Activated CD4-positive, alpha-beta T cell treated with anti-CD3 and anti-CD28 coated beads, Interleukin-2, amount 10 ng/mL, durations not matched to agents 24 days and 14 days (primary cell): ENCODE results near the gene FABP7. TPM values are rescaled to one million over a fixed set of nuclear protein-coding genes. Genes with fewer than 3 reads are reported as not detected.
A peak's percentile ranks its signal among the peaks of the same experiment; 100 is the strongest.

Experiments used
- DNase-seq: peaks from one replicate; pipeline ENCODE4 v3.0.0; 2022
- H3K27ac Mint-ChIP-seq: one replicate; pipeline ENCODE4 v1.8.0; 2022; ENCODE audit warnings: mild to moderate bottlenecking, mixed read lengths
- H3K27me3 Mint-ChIP-seq: one replicate; pipeline ENCODE4 v1.8.0; 2022; ENCODE audit warnings: mixed read lengths
- H3K36me3 Mint-ChIP-seq: one replicate; pipeline ENCODE4 v1.8.0; 2022; ENCODE audit warnings: low read depth, mild to moderate bottlenecking, mixed read lengths
- H3K4me1 Mint-ChIP-seq: one replicate; pipeline ENCODE4 v1.8.0; 2021; ENCODE audit warnings: mixed read lengths
- H3K4me3 Mint-ChIP-seq: one replicate; pipeline ENCODE4 v1.8.0; 2022; ENCODE audit warnings: mild to moderate bottlenecking, moderate library complexity, mixed read lengths
- H3K9me3 Mint-ChIP-seq: one replicate; pipeline ENCODE4 v1.8.0; 2021; ENCODE audit warnings: mixed read lengths
- intact Hi-C: fragments of 100-400 bp; cut with micrococcal nuclease; formaldehyde crosslinking; loops from one replicate; pipeline ENCODE4 v1.15.1; 2023
- total RNA-seq: library from RNA; stranded (reverse); gene quantifications from 2 replicates; pipeline ENCODE4 v1.2.3, GENCODE V29; 2022

Gene FABP7
- total RNA-seq, 1 donor from 2014 or later: not detected

GRCh38 chr6:122809691-122810090 lies 30.2 kb downstream of the FABP7 start:
- no peaks in the 10 kb centered on the region for H3K4me1 Mint-ChIP-seq
- no peaks in the 10 kb centered on the region for H3K9me3 Mint-ChIP-seq
- intact Hi-C loops: no loop called here
- DNase-seq: no peak
- H3K36me3 Mint-ChIP-seq: no peaks in the 10 kb centered on the region
- no peak overlapping the region for H3K27ac Mint-ChIP-seq
- peaks cover 2% of the 10 kb centered on the region for H3K27me3 Mint-ChIP-seq
- no peak overlapping the region for H3K4me3 Mint-ChIP-seq

DNA sequence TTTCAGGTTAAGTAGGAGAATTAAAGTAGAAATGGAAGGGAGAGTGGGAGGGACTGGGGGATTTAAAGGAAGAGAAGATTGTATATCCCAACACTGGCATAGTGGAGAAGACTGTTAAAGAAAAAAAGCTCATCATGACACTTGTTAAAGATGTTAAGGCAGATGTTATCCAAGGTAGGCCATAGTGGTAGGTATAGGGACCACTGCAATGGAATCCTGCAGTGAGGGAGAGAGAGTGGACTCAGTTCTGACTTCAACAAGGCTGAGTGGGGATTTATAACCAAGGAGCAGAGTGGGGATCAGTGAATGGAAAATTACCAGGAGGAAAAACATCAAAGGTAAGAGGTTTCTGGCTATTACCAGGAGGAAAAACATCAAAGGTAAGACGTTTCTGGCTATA lies 30.7 kb downstream of the FABP7 start:
- H3K4me3 Mint-ChIP-seq: no peak overlapping the region
- no peaks in the 10 kb centered on the region for H3K36me3 Mint-ChIP-seq
- H3K27me3 Mint-ChIP-seq: peaks cover 2% of the 10 kb centered on the region
- no peaks in the 10 kb centered on the region for H3K9me3 Mint-ChIP-seq
- DNase-seq: no peak
- intact Hi-C loops: no loop called here
- H3K4me1 Mint-ChIP-seq: no peaks in the 10 kb centered on the region
- no peak overlapping the region for H3K27ac Mint-ChIP-seq

GRCh38 chr6:122817358-122817757 lies 37.8 kb downstream of the FABP7 start:
- no peaks in the 10 kb centered on the region for H3K9me3 Mint-ChIP-seq
- H3K27ac Mint-ChIP-seq: no peak overlapping the region
- no peaks in the 10 kb centered on the region for H3K4me1 Mint-ChIP-seq
- DNase-seq: no peak
- no peaks in the 10 kb centered on the region for H3K36me3 Mint-ChIP-seq
- intact Hi-C loops: no loop called here
- no peak overlapping the region for H3K4me3 Mint-ChIP-seq
- H3K27me3 Mint-ChIP-seq: peaks cover 7% of the 10 kb centered on the region

DNA sequence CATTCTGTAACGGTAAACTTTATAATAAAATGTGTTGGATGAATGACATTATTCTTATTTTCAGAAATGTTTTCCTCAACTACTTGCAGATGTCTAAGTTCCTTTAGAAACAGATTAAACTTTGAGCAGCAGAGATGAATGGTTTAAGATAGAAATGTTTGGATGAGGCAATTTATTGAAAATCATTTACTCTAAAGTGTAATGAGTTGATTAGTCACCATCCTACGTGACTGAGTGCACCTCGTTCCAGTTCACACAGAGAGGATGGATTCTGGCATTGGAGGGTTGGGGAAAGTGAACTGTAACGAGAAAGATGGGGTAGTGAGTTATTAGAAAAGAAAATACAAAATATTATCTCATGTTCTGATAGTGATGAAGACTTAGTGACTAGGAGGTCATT lies 38.2 kb downstream of the FABP7 start:
- intact Hi-C loops: no loop called here
- Mint-ChIP-seq H3K9me3 (no peaks in the 10 kb centered on the region), H3K4me3 (no peak overlapping the region), H3K4me1 (no peaks in the 10 kb centered on the region), H3K27ac (no peak overlapping the region), H3K36me3 (no peaks in the 10 kb centered on the region), H3K27me3 (peaks cover 7% of the 10 kb centered on the region)
- DNase-seq: no peak

- no peak overlapping the region for H3K27ac Mint-ChIP-seq
- peaks cover 5% of the 10 kb centered on the region for H3K27me3 Mint-ChIP-seq
- intact Hi-C loops: no loop called here
- no peaks in the 10 kb centered on the region for H3K36me3 Mint-ChIP-seq
- H3K4me3 Mint-ChIP-seq: no peak overlapping the region
- DNase-seq: no peak
- no peaks in the 10 kb centered on the region for H3K4me1 Mint-ChIP-seq
- H3K9me3 Mint-ChIP-seq: no peaks in the 10 kb centered on the region
Observed at GRCh38 chr6:122818866-122819265, 39.4 kb downstream of the FABP7 start.

DNA sequence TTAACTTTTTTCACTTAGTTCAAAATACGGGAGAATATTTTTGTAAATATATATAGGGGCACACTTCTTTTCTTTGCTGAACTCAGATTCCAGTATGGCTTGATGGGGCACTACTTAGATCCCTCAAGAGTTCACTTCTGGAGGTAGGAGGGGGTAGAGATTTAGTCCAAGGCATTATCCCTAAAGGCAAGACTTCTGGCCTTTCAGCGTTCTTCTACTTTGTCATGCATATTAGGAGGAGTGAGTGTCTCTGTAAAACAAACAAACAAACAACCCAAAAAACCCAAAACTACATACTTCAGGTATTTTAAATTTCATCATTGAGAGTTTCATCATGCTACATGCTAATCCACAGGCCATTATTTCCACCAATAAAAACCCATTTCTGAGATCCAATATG lies 41.6 kb downstream of the FABP7 start:
- H3K9me3 Mint-ChIP-seq: no peaks in the 10 kb centered on the region

DNA sequence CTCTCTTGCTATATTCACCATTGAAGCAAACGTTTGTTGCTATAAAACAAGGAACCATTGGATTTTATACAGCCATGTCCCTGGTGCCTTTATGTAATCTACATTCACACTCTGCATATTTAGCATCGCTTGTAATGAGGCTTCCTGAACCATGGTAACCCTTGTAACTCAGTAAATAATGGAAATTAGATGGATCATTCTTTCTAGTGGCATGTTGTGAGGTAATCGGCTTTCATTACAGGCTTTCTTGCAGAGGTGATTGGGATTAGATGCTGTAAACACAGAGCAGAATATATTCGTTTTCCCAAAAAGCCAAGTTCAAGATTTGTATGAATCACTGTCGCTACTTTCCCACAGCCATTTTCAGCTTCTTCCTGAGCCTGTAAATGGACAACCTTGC lies 45.6 kb downstream of the FABP7 start:
- intact Hi-C loops: no loop called here
- Mint-ChIP-seq H3K27me3 (peaks cover 4% of the 10 kb centered on the region), H3K4me3 (no peak overlapping the region), H3K36me3 (no peaks in the 10 kb centered on the region), H3K4me1 (no peaks in the 10 kb centered on the region), H3K9me3 (no peaks in the 10 kb centered on the region), H3K27ac (no peak overlapping the region)
- DNase-seq: no peak

More for the DNA sequence above, 41.6 kb downstream of the FABP7 start:
- H3K4me1 Mint-ChIP-seq: no peaks in the 10 kb centered on the region
- H3K27ac Mint-ChIP-seq: no peak overlapping the region
- no peak overlapping the region for H3K4me3 Mint-ChIP-seq
- DNase-seq: no peak
- H3K27me3 Mint-ChIP-seq: peaks cover 6% of the 10 kb centered on the region
- H3K36me3 Mint-ChIP-seq: no peaks in the 10 kb centered on the region
- intact Hi-C loops: no loop called here

DNA sequence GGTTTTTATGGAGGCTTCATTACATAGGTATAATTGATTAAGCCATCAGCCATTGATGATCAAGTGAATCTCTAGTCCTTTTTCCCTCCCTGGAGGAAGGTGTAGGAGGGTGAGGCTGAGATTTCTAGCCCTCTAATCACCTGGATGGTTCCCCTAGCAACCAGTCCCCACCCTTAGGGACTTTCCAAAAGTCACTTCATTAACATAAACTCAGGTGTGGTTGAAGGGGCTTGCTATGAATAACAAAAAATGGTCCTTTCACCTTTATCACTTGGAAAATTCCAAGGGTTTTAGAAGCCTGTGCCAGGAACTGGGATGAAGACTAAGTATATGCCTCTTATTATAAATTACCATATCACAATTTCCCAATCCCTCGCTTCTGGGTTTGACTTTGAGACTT lies 49.9 kb downstream of the FABP7 start:
- Mint-ChIP-seq H3K9me3 (no peaks in the 10 kb centered on the region), H3K4me3 (no peak overlapping the region), H3K27me3 (peaks cover 8% of the 10 kb centered on the region), H3K27ac (no peak overlapping the region), H3K4me1 (no peaks in the 10 kb centered on the region), H3K36me3 (no peaks in the 10 kb centered on the region)
- intact Hi-C loops: no loop called here
- no peak for DNase-seq

DNA sequence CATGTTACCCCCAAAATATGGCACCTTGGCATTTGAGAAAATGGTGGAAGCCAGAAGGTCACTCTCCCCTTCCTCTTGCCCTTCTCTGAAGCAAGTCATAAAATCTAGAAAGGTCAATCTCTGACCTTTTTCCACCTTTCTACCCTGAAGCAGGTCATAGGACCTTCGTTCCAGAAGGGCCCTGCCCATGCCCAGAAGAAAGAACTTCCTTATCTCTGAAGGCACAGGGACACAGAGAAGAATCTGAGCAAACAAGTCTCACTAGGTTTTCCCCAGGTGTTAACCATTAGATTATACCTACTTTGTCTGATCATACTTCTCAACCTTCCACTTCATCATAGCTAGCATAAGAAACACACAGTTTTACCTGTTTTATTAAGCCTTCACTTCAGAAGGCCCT lies 52.0 kb downstream of the FABP7 start:
- H3K36me3 Mint-ChIP-seq: no peaks in the 10 kb centered on the region
- H3K27ac Mint-ChIP-seq: no peak overlapping the region
- no peak overlapping the region for H3K4me3 Mint-ChIP-seq
- peak; percentile 31 for DNase-seq
- H3K4me1 Mint-ChIP-seq: no peaks in the 10 kb centered on the region
- intact Hi-C loops: no loop called here
- peaks cover 10% of the 10 kb centered on the region for H3K27me3 Mint-ChIP-seq
- no peaks in the 10 kb centered on the region for H3K9me3 Mint-ChIP-seq

GRCh38 chr6:122832459-122832858 lies 52.9 kb downstream of the FABP7 start:
- Mint-ChIP-seq H3K4me3 (no peak overlapping the region), H3K36me3 (no peaks in the 10 kb centered on the region), H3K4me1 (no peaks in the 10 kb centered on the region), H3K27ac (no peak overlapping the region), H3K9me3 (no peaks in the 10 kb centered on the region), H3K27me3 (peaks cover 10% of the 10 kb centered on the region)
- DNase-seq: peak; percentile 11
- intact Hi-C loops: no loop called here

GRCh38 chr6:122833021-122833491 lies 53.5 kb downstream of the FABP7 start:
- no peaks in the 10 kb centered on the region for H3K36me3 Mint-ChIP-seq
- H3K9me3 Mint-ChIP-seq: no peaks in the 10 kb centered on the region
- DNase-seq: no peak
- peaks cover 10% of the 10 kb centered on the region for H3K27me3 Mint-ChIP-seq
- intact Hi-C loops: no loop called here
- no peaks in the 10 kb centered on the region for H3K4me1 Mint-ChIP-seq
- no peak overlapping the region for H3K4me3 Mint-ChIP-seq
- no peak overlapping the region for H3K27ac Mint-ChIP-seq

Other genes starting within 250 kb of the FABP7 start
- not detected in 2 replicates for gene PKIB, start 169.3 kb upstream of the FABP7 start, total RNA-seq
- 0.28 and 0.42 TPM in 2 replicates for gene SMPDL3A, start 9.5 kb downstream of the FABP7 start, total RNA-seq
- not detected in 2 replicates for gene CLVS2, start 216.5 kb downstream of the FABP7 start, total RNA-seq